ENCODE results near the gene SORBS2. TPM values are rescaled to one million over a fixed set of nuclear protein-coding genes. Genes with fewer than 3 reads are reported as not detected.

SORBS2 gene
- total and polyA plus RNA-seq, 2 of the 8 experiments (the other 6 are each of a cell fraction or from before 2014, with no cell fraction given) = 73.0 to 87.1 TPM

DNA sequence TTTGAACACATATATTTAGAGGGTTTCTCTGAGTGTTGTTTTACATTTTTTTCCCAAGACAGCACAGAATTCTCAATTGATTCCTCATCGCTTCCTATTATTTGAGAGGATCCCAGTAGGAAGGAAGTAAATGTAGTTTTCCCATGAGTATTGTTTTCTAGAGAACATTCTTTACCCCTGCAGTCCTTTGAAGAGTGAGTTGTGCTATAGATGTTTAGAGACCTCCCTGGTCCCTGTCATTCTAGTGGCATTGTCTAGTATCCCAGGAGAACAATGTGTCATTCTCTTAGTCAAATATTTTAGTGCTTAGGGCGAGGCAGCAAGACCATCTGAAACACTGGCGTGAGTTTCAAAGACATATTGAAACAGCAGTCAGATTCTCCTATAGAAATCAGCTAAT is 32.5 kb downstream of the SORBS2 start:
- Histone ChIP-seq H3K4me3 (ENCODE audit: extremely low read depth in 1 of 4, insufficient read depth in 2 of 4, low read depth in 3 of 4, low read length in 4 of 4) (no peak overlapping the region), H2BK15ac (ENCODE audit: low read length) (no peak overlapping the region), H2AK5ac (ENCODE audit: low read depth, low read length) (no peak overlapping the region), H3K23ac (ENCODE audit: insufficient read length) (no peak overlapping the region), H3K9me3 (ENCODE audit: insufficient read depth in 2 of 2, low read depth in 1 of 2, low read length in 1 of 2) (no peaks in the 10 kb centered on the region), H2BK120ac (replicated peaks; ENCODE audit: low read depth, low read length) (no peak overlapping the region), H3K4me2 (ENCODE audit: insufficient read depth in 1 of 2, low read depth in 2 of 2, low read length in 2 of 2) (no peak overlapping the region), H2BK20ac (ENCODE audit: low read length) (no peak overlapping the region), H3K36me3 (ENCODE audit: control insufficient read depth in 2 of 4, insufficient read depth in 4 of 4, low read length in 3 of 4) (no peaks in the 10 kb centered on the region), H4K5ac (ENCODE audit: insufficient read length, low read depth, low read length) (no peak overlapping the region), H3K4ac (replicated peaks; ENCODE audit: insufficient read length, low read depth, low read length) (no peak overlapping the region), H2BK5ac (ENCODE audit: low read depth, low read length) (no peak overlapping the region), H3K14ac (ENCODE audit: insufficient read length) (no peak overlapping the region), H3K79me1 (ENCODE audit: low read depth, low read length) (no peaks in the 10 kb centered on the region), H3K18ac (ENCODE audit: extremely low read depth, low read length) (no peak overlapping the region), H4K91ac (replicated peaks; ENCODE audit: insufficient read length, low read length) (no peak overlapping the region), H3K79me2 (ENCODE audit: control insufficient read depth in 1 of 2, insufficient read depth in 2 of 2, low read length in 2 of 2) (peaks cover 0 to 7% of the 10 kb centered on the region in 2 experiments; a peak in 2 of 4 replicates), H3K23me2 (ENCODE audit: low read depth, low read length) (peaks cover under 1% of the 10 kb centered on the region; the same call in 1 of the 2 replicates), H2AFZ (ENCODE audit: low read length) (no peak overlapping the region), H3K9ac (replicated peaks in 1 of 4; ENCODE audit: extremely low read depth in 1 of 4, low read depth in 3 of 4, low read length in 3 of 4) (no peak overlapping the region), H3K27ac (ENCODE audit: low read depth, low read length) (no peak overlapping the region), H3K56ac (replicated peaks; ENCODE audit: insufficient read length, low read depth, low read length) (no peak overlapping the region), H4K8ac (ENCODE audit: extremely low read depth, insufficient read depth, low read length) (no peak overlapping the region), H3K27me3 (replicated peaks in 1 of 4; ENCODE audit: control insufficient read depth in 3 of 4, extremely low read depth in 1 of 4, insufficient read depth in 3 of 4, low read length in 3 of 4) (no peaks in the 10 kb centered on the region), H4K20me1 (replicated peaks in 1 of 2; ENCODE audit: control insufficient read depth in 1 of 2, insufficient read depth in 2 of 2, low read length in 2 of 2) (no peaks in the 10 kb centered on the region), H3K4me1 (replicated peaks in 1 of 4; ENCODE audit: control insufficient read depth in 3 of 4, insufficient read depth in 4 of 4, low read length in 3 of 4) (peaks cover 0 to 13% (median 8%) of the 10 kb centered on the region in 4 experiments; a peak in 2 of 7 replicates), H2BK12ac (ENCODE audit: low read depth, low read length) (no peak overlapping the region)
- ChIA-PET POLR2A (ENCODE audit: partially characterized antibody) (interaction anchor here (0.9 kb wide), 1 partner anchor 13 kb away, joined by 3 read pairs; no protein-coding TSS in a partner anchor), CTCF (ENCODE audit: partially characterized antibody) (interaction anchor here (0.6 kb wide), 1 partner anchor 123 kb away, joined by 3 read pairs; no protein-coding TSS in a partner anchor)
- DNase-seq (ENCODE audit: low read depth in 1 of 2, low spot score in 2 of 2) (no peak), FAIRE-seq (no peak)
- TF ChIP-seq SP4 (IDR thresholded peaks at IDR 0.05; ENCODE audit: low read length) (no peak), CHD1 (IDR thresholded peaks at IDR 0.05; ENCODE audit: low read depth, low read length) (no peak), BACH1 (IDR thresholded peaks at IDR 0.05; ENCODE audit: low read length) (no peak), SUZ12 (IDR thresholded peaks at IDR 0.05; ENCODE audit: low read length) (no peak), POU5F1 (IDR thresholded peaks at IDR 0.05; ENCODE audit: low read depth, low read length) (no peak)
- 78% methylated on average over 3 of the region's 3 CpGs; no CpG with 5 or more reads in 1 of the 2 experiments for WGBS, 2 experiments (ENCODE audit: extremely low coverage in 1 of 2, insufficient coverage in 1 of 2, insufficient read length in 1 of 2, insufficient replicate concordance in 2 of 2, low coverage in 1 of 2, low lambda C conversion rate in 2 of 2, missing lambda C conversion rate in 1 of 2)
